Memory B cell (primary cell): ENCODE data around the gene EXOC4.

ENCODE experiments used
- ATAC-seq: fragments of 150-1000 bp; cut with Tn5 transposase; 2 replicates; pipeline ENCODE4 v1.10.0; 2021; ENCODE audit warnings: low read depth, mild to moderate bottlenecking, moderate library complexity
- DNase-seq, 2 donors: peaks; one replicate each; pipeline ENCODE4 v3.0.0; 2022; ENCODE audit warnings: low spot score in 2 of 2
- H3K27ac Mint-ChIP-seq: one replicate; pipeline ENCODE4 v1.8.0; 2022; ENCODE audit warnings: mild to moderate bottlenecking, moderate library complexity, mixed read lengths
- H3K27me3 Mint-ChIP-seq: one replicate; pipeline ENCODE4 v1.8.0; 2022; ENCODE audit warnings: mixed read lengths
- H3K36me3 Mint-ChIP-seq: one replicate; pipeline ENCODE4 v1.8.0; 2022; ENCODE audit warnings: mild to moderate bottlenecking, mixed read lengths
- H3K4me1 Mint-ChIP-seq: one replicate; pipeline ENCODE4 v1.8.0; 2022; ENCODE audit warnings: mixed read lengths
- H3K4me3 Mint-ChIP-seq: one replicate; pipeline ENCODE4 v1.8.0; 2022; ENCODE audit warnings: mild to moderate bottlenecking, moderate library complexity, mixed read lengths
- H3K9me3 Mint-ChIP-seq: one replicate; pipeline ENCODE4 v1.8.0; 2022; ENCODE audit warnings: mixed read lengths

EXOC4 gene

GRCh38 chr7:133491846-133492652, 239.2 kb downstream of the EXOC4 start:
- no peak overlapping the region for H3K4me3 Mint-ChIP-seq
- DNase-seq (no peak), ATAC-seq (no peak)
- H3K36me3 Mint-ChIP-seq, result peaks cover 37% of the 10 kb centered on the region
- no peak overlapping the region for H3K27ac Mint-ChIP-seq
- H3K27me3 Mint-ChIP-seq, result no peaks in the 10 kb centered on the region
- H3K9me3 Mint-ChIP-seq, result no peaks in the 10 kb centered on the region
- H3K4me1 Mint-ChIP-seq, result no peaks in the 10 kb centered on the region

- no peaks in the 10 kb centered on the region for H3K9me3 Mint-ChIP-seq
- no peaks in the 10 kb centered on the region for H3K4me1 Mint-ChIP-seq
- H3K27me3 Mint-ChIP-seq, result no peaks in the 10 kb centered on the region
- peaks cover 20% of the 10 kb centered on the region for H3K36me3 Mint-ChIP-seq
- DNase-seq (no peak), ATAC-seq (no peak)
- H3K4me3 Mint-ChIP-seq, result no peak overlapping the region
- no peak overlapping the region for H3K27ac Mint-ChIP-seq
These were observed 244.2 kb downstream of the EXOC4 start for GRCh38 chr7:133497061-133497460.

GRCh38 chr7:133501771-133502170, 248.9 kb downstream of the EXOC4 start:
- no peak overlapping the region for H3K4me3 Mint-ChIP-seq
- DNase-seq (no peak), ATAC-seq (no peak)
- H3K27me3 Mint-ChIP-seq, result no peaks in the 10 kb centered on the region
- H3K36me3 Mint-ChIP-seq, result peaks cover 3% of the 10 kb centered on the region
- no peaks in the 10 kb centered on the region for H3K9me3 Mint-ChIP-seq
- H3K27ac Mint-ChIP-seq, result no peak overlapping the region
- H3K4me1 Mint-ChIP-seq, result no peaks in the 10 kb centered on the region

- Mint-ChIP-seq H3K9me3 (no peaks in the 10 kb centered on the region), H3K4me3 (no peak overlapping the region), H3K27ac (no peak overlapping the region), H3K36me3 (peaks cover 3% of the 10 kb centered on the region), H3K27me3 (no peaks in the 10 kb centered on the region), H3K4me1 (no peaks in the 10 kb centered on the region)
- ATAC-seq (no peak), DNase-seq (no peak)
These were observed 249.6 kb downstream of the EXOC4 start for GRCh38 chr7:133502498-133502897.

- DNase-seq (no peak), ATAC-seq (no peak)
- Mint-ChIP-seq H3K27ac (no peak overlapping the region), H3K27me3 (no peaks in the 10 kb centered on the region), H3K4me3 (no peak overlapping the region), H3K4me1 (no peaks in the 10 kb centered on the region), H3K9me3 (no peaks in the 10 kb centered on the region), H3K36me3 (peaks cover 2% of the 10 kb centered on the region)
These were observed 250.1 kb downstream of the EXOC4 start for GRCh38 chr7:133502972-133503371.

- H3K27ac Mint-ChIP-seq, result no peak overlapping the region
- DNase-seq (no peak), ATAC-seq (no peak)
- no peaks in the 10 kb centered on the region for H3K9me3 Mint-ChIP-seq
- H3K4me3 Mint-ChIP-seq, result no peak overlapping the region
- no peaks in the 10 kb centered on the region for H3K4me1 Mint-ChIP-seq
- H3K27me3 Mint-ChIP-seq, result no peaks in the 10 kb centered on the region
- peaks cover 8% of the 10 kb centered on the region for H3K36me3 Mint-ChIP-seq
These were observed 251.9 kb downstream of the EXOC4 start for GRCh38 chr7:133504825-133505224.

GRCh38 chr7:133509822-133510221, 256.9 kb downstream of the EXOC4 start:
- no peaks in the 10 kb centered on the region for H3K27me3 Mint-ChIP-seq
- peaks cover 23% of the 10 kb centered on the region for H3K36me3 Mint-ChIP-seq
- H3K27ac Mint-ChIP-seq, result no peak overlapping the region

GRCh38 chr7:133510326-133511055, 257.6 kb downstream of the EXOC4 start:
- DNase-seq (no peak), ATAC-seq (no peak)
- H3K4me1 Mint-ChIP-seq, result no peaks in the 10 kb centered on the region
- no peak overlapping the region for H3K27ac Mint-ChIP-seq
- no peaks in the 10 kb centered on the region for H3K9me3 Mint-ChIP-seq
- H3K27me3 Mint-ChIP-seq, result no peaks in the 10 kb centered on the region
- H3K36me3 Mint-ChIP-seq, result peaks cover 23% of the 10 kb centered on the region
- no peak overlapping the region for H3K4me3 Mint-ChIP-seq

More at GRCh38 chr7:133509822-133510221, 256.9 kb downstream of the EXOC4 start:
- Mint-ChIP-seq H3K4me1 (no peaks in the 10 kb centered on the region), H3K9me3 (no peaks in the 10 kb centered on the region), H3K4me3 (no peak overlapping the region)
- DNase-seq (no peak), ATAC-seq (no peak)

- Mint-ChIP-seq H3K36me3 (peaks cover 23% of the 10 kb centered on the region), H3K27me3 (no peaks in the 10 kb centered on the region), H3K27ac (no peak overlapping the region), H3K9me3 (no peaks in the 10 kb centered on the region), H3K4me3 (no peak overlapping the region), H3K4me1 (no peaks in the 10 kb centered on the region)
- DNase-seq, result no peak
- no peak for ATAC-seq
These were observed 258.4 kb downstream of the EXOC4 start for GRCh38 chr7:133511252-133511651.

GRCh38 chr7:133511708-133512107, 258.8 kb downstream of the EXOC4 start:
- Mint-ChIP-seq H3K27ac (no peak overlapping the region), H3K36me3 (peaks cover 26% of the 10 kb centered on the region), H3K4me1 (no peaks in the 10 kb centered on the region), H3K9me3 (no peaks in the 10 kb centered on the region), H3K4me3 (no peak overlapping the region), H3K27me3 (no peaks in the 10 kb centered on the region)
- DNase-seq, result no peak
- ATAC-seq, result no peak

GRCh38 chr7:133512560-133512959, 259.7 kb downstream of the EXOC4 start:
- DNase-seq (no peak), ATAC-seq (no peak)
- H3K27me3 Mint-ChIP-seq, result no peaks in the 10 kb centered on the region
- H3K27ac Mint-ChIP-seq, result no peak overlapping the region
- H3K36me3 Mint-ChIP-seq, result peaks cover 29% of the 10 kb centered on the region
- H3K4me1 Mint-ChIP-seq, result no peaks in the 10 kb centered on the region
- H3K9me3 Mint-ChIP-seq, result peaks cover 1% of the 10 kb centered on the region
- no peak overlapping the region for H3K4me3 Mint-ChIP-seq

- peaks cover 26% of the 10 kb centered on the region for H3K36me3 Mint-ChIP-seq
- peaks cover 1% of the 10 kb centered on the region for H3K9me3 Mint-ChIP-seq
- ATAC-seq, result no peak
- no peaks in the 10 kb centered on the region for H3K27me3 Mint-ChIP-seq
- H3K27ac Mint-ChIP-seq, result no peak overlapping the region
- H3K4me3 Mint-ChIP-seq, result no peak overlapping the region
- no peaks in the 10 kb centered on the region for H3K4me1 Mint-ChIP-seq
- DNase-seq, result no peak
These were observed 260.7 kb downstream of the EXOC4 start for GRCh38 chr7:133513608-133514007.

GRCh38 chr7:133514551-133514950, 261.7 kb downstream of the EXOC4 start:
- H3K4me3 Mint-ChIP-seq, result no peak overlapping the region
- H3K4me1 Mint-ChIP-seq, result no peaks in the 10 kb centered on the region
- no peaks in the 10 kb centered on the region for H3K27me3 Mint-ChIP-seq
- ATAC-seq (no peak), DNase-seq (no peak)
- H3K36me3 Mint-ChIP-seq, result peaks cover 23% of the 10 kb centered on the region
- H3K27ac Mint-ChIP-seq, result no peak overlapping the region
- peaks cover 1% of the 10 kb centered on the region for H3K9me3 Mint-ChIP-seq

GRCh38 chr7:133517766-133518165, 264.9 kb downstream of the EXOC4 start:
- Mint-ChIP-seq H3K27ac (no peak overlapping the region), H3K4me1 (no peaks in the 10 kb centered on the region), H3K9me3 (peaks cover 1% of the 10 kb centered on the region), H3K36me3 (peaks cover 14% of the 10 kb centered on the region), H3K27me3 (no peaks in the 10 kb centered on the region), H3K4me3 (no peak overlapping the region)
- DNase-seq (no peak), ATAC-seq (no peak)
